ENCODE data around the gene KPNB1.

GRCh38 chr17:47704736-47705135 lies 55.0 kb downstream of the KPNB1 start:
- TF ChIP-seq CTCF (IDR thresholded peaks at IDR 0.05; ENCODE audit: insufficient read depth, low read length, poor library complexity, severe bottlenecking) (no peak), EZH2phosphoT487 (conservative IDR thresholded peaks at IDR 0.05; ENCODE audit: low read length) (no peak)

All from SU-DHL-6 (cell line).